ENCODE results near the gene TMEM120B. TPM values are rescaled to one million over a fixed set of nuclear protein-coding genes. Genes with fewer than 3 reads are reported as not detected.
"Not testable (repeated sequence)": the region's sequence is repeated elsewhere in the genome, so short reads cannot be mapped to it uniquely, and the experiment has no call there.

Gene TMEM120B
- total RNA-seq, 1 donor from 2014 or later: 17.1 TPM

GRCh38 chr12:121676190-121676589 is 36.4 kb upstream of the TMEM120B start:
- intact Hi-C loops (cut with DNase I): loop anchor here (10.0 kb wide), 1 partner anchor 181 kb away; no protein-coding TSS in a partner anchor
- Histone ChIP-seq H3K27me3 (no peaks in the 10 kb centered on the region), H3K4me3 (no peak overlapping the region), H3K9me3 (no peaks in the 10 kb centered on the region), H3K36me3 (no peaks in the 10 kb centered on the region), H3K27ac (no peak overlapping the region), H3K4me1 (peaks cover 10% of the 10 kb centered on the region)
- TF ChIP-seq, protein P1, sequence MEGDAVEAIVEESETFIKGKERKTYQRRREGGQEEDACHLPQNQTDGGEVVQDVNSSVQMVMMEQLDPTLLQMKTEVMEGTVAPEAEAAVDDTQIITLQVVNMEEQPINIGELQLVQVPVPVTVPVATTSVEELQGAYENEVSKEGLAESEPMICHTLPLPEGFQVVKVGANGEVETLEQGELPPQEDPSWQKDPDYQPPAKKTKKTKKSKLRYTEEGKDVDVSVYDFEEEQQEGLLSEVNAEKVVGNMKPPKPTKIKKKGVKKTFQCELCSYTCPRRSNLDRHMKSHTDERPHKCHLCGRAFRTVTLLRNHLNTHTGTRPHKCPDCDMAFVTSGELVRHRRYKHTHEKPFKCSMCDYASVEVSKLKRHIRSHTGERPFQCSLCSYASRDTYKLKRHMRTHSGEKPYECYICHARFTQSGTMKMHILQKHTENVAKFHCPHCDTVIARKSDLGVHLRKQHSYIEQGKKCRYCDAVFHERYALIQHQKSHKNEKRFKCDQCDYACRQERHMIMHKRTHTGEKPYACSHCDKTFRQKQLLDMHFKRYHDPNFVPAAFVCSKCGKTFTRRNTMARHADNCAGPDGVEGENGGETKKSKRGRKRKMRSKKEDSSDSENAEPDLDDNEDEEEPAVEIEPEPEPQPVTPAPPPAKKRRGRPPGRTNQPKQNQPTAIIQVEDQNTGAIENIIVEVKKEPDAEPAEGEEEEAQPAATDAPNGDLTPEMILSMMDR (IDR thresholded peaks at IDR 0.05): no peak
- ATAC-seq: no peak
- DNase-seq: no peak

GRCh38 chr12:121678305-121678704 is 34.2 kb upstream of the TMEM120B start:
- ATAC-seq (no peak), DNase-seq (no peak)
- Histone ChIP-seq H3K4me1 (peaks cover 4% of the 10 kb centered on the region), H3K27ac (no peak overlapping the region), H3K36me3 (no peaks in the 10 kb centered on the region), H3K9me3 (no peaks in the 10 kb centered on the region), H3K27me3 (no peaks in the 10 kb centered on the region), H3K4me3 (no peak overlapping the region)
- TF ChIP-seq, protein P1 (IDR thresholded peaks at IDR 0.05): no peak
- intact Hi-C loops (cut with DNase I): loop anchor here (10.0 kb wide), 1 partner anchor 184 kb away; no protein-coding TSS in a partner anchor

DNA sequence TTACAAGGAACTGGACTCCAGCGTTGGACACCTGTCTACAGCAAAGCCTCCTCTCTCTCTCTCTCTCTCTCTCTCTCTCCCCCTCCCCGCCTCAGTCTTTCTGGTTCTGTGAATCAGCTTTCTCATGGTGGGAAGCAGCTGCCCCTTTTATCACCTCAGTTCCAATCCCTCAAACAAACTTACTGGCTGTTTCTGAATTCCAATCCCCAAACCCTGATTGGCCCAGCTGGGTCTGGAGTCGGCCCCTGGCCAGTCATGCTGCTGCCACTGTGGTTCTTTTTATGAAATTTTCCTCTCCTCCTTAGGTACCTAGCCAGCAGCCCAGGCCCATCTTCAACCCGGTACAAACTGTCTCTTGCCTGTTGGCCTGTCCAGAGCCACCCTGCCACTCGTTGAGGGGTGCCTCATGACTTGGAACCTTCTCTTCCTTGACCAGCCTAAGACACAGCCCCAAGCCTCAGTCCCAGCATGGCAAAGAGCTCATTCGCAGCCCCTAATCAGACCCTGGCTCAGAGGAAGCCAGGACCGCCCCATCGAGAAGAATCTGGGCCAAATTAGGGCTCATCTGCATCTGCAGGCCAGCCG is 33.7 kb upstream of the TMEM120B start:
- no peaks in the 10 kb centered on the region for H3K9me3 ChIP-seq

DNA sequence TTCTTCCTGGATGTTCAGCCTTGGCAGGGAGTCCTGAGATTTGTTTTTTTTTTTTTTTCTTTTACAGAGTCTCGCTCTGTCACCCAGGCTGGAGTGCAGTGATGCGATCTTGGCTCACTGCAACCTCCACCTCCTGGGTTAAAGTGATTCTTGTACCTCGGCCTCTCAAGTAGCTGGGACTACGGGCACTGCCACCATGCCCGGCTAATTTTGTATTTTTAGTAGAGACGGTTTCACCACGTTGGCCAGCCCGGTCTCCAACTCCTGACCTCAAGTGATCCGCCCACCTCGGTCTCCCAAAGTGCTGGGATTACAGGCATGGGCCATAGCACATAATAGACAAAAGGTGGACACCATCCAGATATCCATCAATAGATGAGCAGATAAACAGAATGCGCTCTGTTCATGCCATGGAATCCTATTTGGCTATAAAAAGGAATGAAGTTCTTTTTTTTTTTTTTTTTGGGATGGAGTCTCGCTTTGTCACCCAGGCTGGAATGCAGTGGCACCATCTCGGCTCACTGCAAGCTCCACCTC is 32.8 kb upstream of the TMEM120B start:
- intact Hi-C loops (cut with DNase I): loop anchor here (5.0 to 10.0 kb wide), 2 partner anchors 127 to 185 kb away; no protein-coding TSS in a partner anchor
- ATAC-seq: not testable (repeated sequence)

More for the DNA sequence above, 33.7 kb upstream of the TMEM120B start:
- no peaks in the 10 kb centered on the region for H3K36me3 ChIP-seq
- no peak for ATAC-seq
- no peak overlapping the region for H3K27ac ChIP-seq
- H3K4me3 ChIP-seq: no peak overlapping the region
- DNase-seq: no peak
- peaks cover 4% of the 10 kb centered on the region for H3K4me1 ChIP-seq
- TF ChIP-seq, protein P1 (IDR thresholded peaks at IDR 0.05): no peak
- intact Hi-C loops (cut with DNase I): loop anchor here (10.0 kb wide), 1 partner anchor 184 kb away; no protein-coding TSS in a partner anchor
- H3K27me3 ChIP-seq: no peaks in the 10 kb centered on the region

DNA sequence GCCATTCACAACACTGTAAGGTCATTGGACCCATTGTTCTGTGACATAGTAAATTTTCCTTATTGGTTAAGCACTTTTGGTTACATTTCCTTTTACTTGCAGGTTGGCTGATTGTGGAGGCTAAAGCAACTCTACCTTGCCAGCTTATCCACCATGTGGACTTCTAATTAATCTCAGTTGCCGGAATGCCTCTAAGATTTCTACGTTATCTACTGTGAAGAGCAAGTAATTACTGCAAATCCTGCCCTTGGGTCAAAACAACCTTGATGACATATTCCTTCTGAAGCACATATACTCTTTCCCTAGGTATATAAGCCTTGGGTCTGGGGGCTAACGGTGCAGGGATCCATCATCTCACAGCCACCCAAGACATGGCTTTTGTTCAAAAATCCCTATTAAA is 23.6 kb upstream of the TMEM120B start:
- intact Hi-C loops (cut with DNase I): no loop called here

More for the DNA sequence above, 32.8 kb upstream of the TMEM120B start:
- not testable (repeated sequence) for H3K4me1 ChIP-seq, H3K9me3 ChIP-seq, H3K27me3 ChIP-seq, DNase-seq, H3K36me3 ChIP-seq, H3K4me3 ChIP-seq, H3K27ac ChIP-seq

GRCh38 chr12:121689430-121689829 is 23.1 kb upstream of the TMEM120B start:
- H3K36me3 ChIP-seq: no peaks in the 10 kb centered on the region
- ATAC-seq (no peak), DNase-seq (no peak)
- intact Hi-C loops (cut with DNase I): no loop called here
- no peak overlapping the region for H3K4me3 ChIP-seq
- H3K27me3 ChIP-seq: no peaks in the 10 kb centered on the region
- no peaks in the 10 kb centered on the region for H3K4me1 ChIP-seq
- TF ChIP-seq, protein P1 (IDR thresholded peaks at IDR 0.05): no peak
- H3K9me3 ChIP-seq: no peaks in the 10 kb centered on the region
- H3K27ac ChIP-seq: no peak overlapping the region

More for the DNA sequence above, 23.6 kb upstream of the TMEM120B start:
- Histone ChIP-seq H3K27ac (no peak overlapping the region), H3K4me1 (no peaks in the 10 kb centered on the region), H3K36me3 (no peaks in the 10 kb centered on the region), H3K4me3 (no peak overlapping the region), H3K9me3 (no peaks in the 10 kb centered on the region), H3K27me3 (no peaks in the 10 kb centered on the region)
- DNase-seq: no peak
- no peak for ATAC-seq
- TF ChIP-seq, protein P1 (IDR thresholded peaks at IDR 0.05): no peak

- H3K27me3 ChIP-seq; H3K27ac ChIP-seq; ATAC-seq; H3K9me3 ChIP-seq; H3K4me1 ChIP-seq; H3K36me3 ChIP-seq; intact Hi-C loops (cut with DNase I); H3K4me3 ChIP-seq; DNase-seq: not testable (repeated sequence)
Measured at GRCh38 chr12:121692744-121693143, 19.8 kb upstream of the TMEM120B start.
